ENCODE measurements around the gene DRAP1.
A peak's percentile ranks its signal among the peaks of the same experiment; 100 is the strongest.

Gene DRAP1, protein sequence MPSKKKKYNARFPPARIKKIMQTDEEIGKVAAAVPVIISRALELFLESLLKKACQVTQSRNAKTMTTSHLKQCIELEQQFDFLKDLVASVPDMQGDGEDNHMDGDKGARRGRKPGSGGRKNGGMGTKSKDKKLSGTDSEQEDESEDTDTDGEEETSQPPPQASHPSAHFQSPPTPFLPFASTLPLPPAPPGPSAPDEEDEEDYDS

DNA sequence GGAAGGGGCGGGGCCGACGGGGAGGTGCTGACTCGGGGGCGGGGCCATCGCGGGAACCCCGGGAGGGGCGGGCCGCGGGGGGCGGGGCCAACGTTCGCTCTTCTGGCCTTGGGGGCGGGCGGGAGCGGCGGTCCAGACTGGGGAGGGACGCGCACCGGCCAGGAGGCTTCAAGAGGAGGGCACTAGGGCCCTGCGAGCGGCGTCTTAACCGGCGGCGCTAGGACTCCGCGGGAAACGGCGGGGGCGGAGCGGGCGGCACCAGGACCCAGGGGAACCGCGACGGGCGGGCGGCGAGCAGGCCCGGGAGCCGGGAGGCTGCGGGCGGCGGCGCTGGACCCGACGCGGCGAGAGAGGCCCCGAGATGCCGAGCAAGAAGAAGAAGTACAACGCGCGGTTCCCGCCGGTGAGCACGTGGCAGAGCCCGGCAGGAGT lies at the start of gene DRAP1:
DRAP1 (plus strand) TSS at position 286 of the 432 bp plus-strand sequence; CDS start at position 362, 76 bp downstream.
- peak; percentile 99 for DNase-seq (ENCODE audit: low spot score)

GRCh38 chr11:65869643-65870306 lies 49.5 kb upstream of the DRAP1 start:
- no peak for DNase-seq (ENCODE audit: low spot score)

- no peak for DNase-seq (ENCODE audit: low spot score)
These were observed 48.9 kb upstream of the DRAP1 start for GRCh38 chr11:65870307-65870658.

GRCh38 chr11:65870706-65871681 lies 48.2 kb upstream of the DRAP1 start:
- DNase-seq (ENCODE audit: low spot score): no peak

GRCh38 chr11:65871811-65872548 lies 47.2 kb upstream of the DRAP1 start:
- DNase-seq (ENCODE audit: low spot score): no peak

DNA sequence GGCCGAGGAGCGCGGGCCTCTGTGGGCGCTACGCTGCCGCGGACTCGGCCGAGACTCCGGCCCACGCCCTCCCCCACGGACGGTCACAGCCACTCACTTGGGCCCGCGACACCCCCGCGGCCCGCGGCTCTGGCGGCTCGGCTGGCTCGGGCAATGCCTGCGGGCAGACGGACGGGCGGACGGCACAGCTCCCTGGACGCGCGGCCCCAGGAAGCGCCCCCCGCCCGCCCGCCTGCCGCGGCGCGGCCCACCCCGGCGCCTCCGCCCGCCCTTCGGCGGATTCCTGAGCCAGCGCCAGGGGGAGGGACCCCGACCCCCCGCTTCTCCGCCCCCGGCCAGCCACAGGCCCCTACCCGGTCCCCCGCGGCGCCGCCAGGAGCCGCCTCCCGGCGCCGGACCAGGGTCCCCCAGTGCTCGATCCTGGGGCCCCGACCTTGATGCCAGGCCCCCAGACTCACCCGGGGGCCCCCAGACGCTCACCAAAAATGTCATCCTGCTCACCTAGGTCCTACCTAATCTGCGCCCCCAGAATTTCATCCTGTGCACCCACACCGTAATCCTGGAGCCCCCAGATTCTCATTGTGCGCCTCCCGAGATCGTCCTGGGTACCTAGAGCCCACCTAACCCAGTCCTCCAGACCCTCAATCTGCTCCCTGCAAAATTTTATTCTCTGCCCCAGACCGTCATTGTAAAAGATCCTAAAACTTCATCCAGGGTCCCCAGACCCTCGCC lies 46.5 kb upstream of the DRAP1 start, which contains the start of gene EFEMP2:
EFEMP2 (minus strand) TSS at position 215 of the 732 bp plus-strand sequence. CDS start 446 bp downstream, outside the sequence.
- DNase-seq (ENCODE audit: low spot score): no peak

GRCh38 chr11:65873318-65874156 lies 45.7 kb upstream of the DRAP1 start:
- DNase-seq (ENCODE audit: low spot score): peak; percentile 90

- DNase-seq (ENCODE audit: low spot score): no peak
These were observed 39.6 kb upstream of the DRAP1 start, which contains the start of gene CTSW for GRCh38 chr11:65879617-65880016. Gene CTSW, plus strand, starts transcription at chr11:65879837. Its CDS starts 18 bp downstream, at chr11:65879855.

- no peak for DNase-seq (ENCODE audit: low spot score)
These were observed 39.2 kb upstream of the DRAP1 start for GRCh38 chr11:65880027-65880426.

DNA sequence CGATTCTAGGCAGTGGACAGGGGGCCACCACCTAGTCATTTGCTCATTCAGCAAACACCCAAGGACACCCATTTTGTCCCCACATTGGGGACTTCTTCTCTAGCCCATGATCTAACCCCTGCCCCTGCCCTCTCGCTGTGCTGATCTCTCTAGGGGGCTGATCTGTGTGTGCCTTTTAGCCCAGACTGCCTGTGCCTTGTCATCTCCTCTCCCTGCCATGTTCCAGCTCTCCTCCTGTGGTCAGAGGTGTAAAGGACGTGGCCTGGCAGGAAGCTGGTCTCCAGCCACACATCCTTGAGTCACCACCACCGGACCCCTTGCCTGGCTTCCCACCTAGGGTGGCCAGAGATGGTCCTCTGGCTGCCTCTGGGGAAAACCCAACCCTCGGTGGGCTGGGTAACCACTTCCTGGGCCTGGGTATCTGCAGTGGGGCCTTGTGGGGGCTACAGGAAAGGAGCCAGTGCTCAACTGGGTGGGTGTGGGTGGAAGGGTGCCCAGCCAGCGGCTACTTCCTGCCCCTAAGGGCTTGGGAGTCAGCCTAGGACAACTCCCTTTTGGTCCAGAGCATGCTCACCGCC lies 38.3 kb upstream of the DRAP1 start:
- no peak for DNase-seq (ENCODE audit: low spot score)

GRCh38 chr11:65882120-65883057 lies 36.8 kb upstream of the DRAP1 start:
- DNase-seq (ENCODE audit: low spot score): no peak

DNA sequence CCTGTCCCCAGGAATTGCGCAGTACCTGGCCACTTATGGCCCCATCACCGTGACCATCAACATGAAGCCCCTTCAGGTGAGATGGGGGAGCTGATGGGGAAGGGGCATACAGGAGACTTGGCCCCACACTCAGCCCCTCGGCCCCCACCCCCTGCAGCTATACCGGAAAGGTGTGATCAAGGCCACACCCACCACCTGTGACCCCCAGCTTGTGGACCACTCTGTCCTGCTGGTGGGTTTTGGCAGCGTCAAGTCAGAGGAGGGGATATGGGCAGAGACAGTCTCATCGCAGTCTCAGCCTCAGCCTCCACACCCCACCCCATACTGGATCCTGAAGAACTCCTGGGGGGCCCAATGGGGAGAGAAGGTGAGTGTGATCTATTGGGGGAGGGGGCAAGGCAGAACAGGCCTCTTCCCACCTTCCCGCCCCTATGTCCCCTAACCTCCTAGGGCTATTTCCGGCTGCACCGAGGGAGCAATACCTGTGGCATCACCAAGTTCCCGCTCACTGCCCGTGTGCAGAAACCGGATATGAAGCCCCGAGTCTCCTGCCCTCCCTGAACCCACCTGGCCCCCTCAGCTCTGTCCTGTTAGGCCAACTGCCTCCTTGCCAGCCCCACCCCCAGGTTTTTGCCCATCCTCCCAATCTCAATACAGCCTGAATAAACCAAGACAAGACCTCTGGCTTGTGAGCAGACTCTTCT lies 36.0 kb upstream of the DRAP1 start:
- DNase-seq (ENCODE audit: low spot score): no peak

GRCh38 chr11:65883786-65884715 lies 35.2 kb upstream of the DRAP1 start:
- no peak for DNase-seq (ENCODE audit: low spot score)

DNA sequence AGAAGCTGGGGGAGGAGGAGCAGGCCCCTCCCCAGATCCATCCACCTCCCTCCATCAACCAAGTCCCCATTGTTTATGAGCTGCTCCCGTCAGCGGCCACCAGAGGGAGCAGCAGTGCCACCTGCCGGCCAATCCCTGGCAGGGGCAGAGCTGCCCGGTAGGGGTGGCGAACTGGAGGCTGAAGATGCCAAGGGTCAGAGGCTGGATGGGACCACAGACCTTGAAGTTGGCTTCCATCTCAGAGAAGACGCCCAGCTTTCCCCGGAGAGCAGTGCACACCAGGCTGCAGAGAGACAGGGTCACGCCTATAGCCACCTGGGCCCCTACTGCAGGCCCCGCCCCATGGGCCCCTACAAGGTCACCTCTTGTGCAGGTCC lies 34.5 kb upstream of the DRAP1 start:
- DNase-seq (ENCODE audit: low spot score): peak; percentile 78

GRCh38 chr11:65885231-65885630 lies 34.0 kb upstream of the DRAP1 start:
- no peak for DNase-seq (ENCODE audit: low spot score)

GRCh38 chr11:65885808-65886536 lies 33.3 kb upstream of the DRAP1 start:
- no peak for DNase-seq (ENCODE audit: low spot score)

Data from globus pallidus (tissue), 1 donor.